IMR-90 (cell line): ENCODE results near the gene MLH3.

Experiments used
- CEBPB ChIP-seq: IDR thresholded peaks from 2 replicates; pipeline ENCODE4 v1.6.1; 2012; ENCODE audit warnings: low read depth, low read length, improper control_type of control experiment
- RFX5 ChIP-seq: IDR thresholded peaks from 2 replicates; pipeline ENCODE4 v1.8.0; 2012; ENCODE audit warnings: low read depth, mild to moderate bottlenecking, low read length, moderate library complexity
- TF ChIP-seq, protein P1 (sequence below): conservative IDR thresholded peaks from 2 replicates; pipeline ENCODE4 v1.5.1; 2012; ENCODE audit warnings: mild to moderate bottlenecking, low read depth, low read length, improper control_type of control experiment

DNA sequence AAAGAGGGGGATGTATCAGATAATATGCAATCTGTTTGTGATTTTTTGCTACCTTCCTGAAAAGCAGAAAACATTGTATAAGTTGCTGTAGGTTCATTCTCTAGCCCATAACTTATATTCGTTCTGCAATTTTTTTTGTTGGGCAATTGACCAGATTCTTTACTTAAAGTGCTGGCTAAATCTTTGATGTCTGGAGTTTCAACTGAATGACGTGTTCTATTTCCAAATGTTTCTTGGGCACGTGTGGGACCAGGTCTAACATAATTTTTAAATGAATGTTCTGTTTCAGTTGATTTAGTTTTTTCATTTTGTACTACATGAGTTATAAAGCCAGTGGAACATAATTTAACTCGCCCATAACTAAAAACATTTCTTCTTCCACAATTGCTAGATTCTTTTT is 3.8 kb downstream of the MLH3 start:
- TF ChIP-seq RFX5 (no peak), CEBPB (no peak)
- TF ChIP-seq, protein P1, sequence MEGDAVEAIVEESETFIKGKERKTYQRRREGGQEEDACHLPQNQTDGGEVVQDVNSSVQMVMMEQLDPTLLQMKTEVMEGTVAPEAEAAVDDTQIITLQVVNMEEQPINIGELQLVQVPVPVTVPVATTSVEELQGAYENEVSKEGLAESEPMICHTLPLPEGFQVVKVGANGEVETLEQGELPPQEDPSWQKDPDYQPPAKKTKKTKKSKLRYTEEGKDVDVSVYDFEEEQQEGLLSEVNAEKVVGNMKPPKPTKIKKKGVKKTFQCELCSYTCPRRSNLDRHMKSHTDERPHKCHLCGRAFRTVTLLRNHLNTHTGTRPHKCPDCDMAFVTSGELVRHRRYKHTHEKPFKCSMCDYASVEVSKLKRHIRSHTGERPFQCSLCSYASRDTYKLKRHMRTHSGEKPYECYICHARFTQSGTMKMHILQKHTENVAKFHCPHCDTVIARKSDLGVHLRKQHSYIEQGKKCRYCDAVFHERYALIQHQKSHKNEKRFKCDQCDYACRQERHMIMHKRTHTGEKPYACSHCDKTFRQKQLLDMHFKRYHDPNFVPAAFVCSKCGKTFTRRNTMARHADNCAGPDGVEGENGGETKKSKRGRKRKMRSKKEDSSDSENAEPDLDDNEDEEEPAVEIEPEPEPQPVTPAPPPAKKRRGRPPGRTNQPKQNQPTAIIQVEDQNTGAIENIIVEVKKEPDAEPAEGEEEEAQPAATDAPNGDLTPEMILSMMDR, result no peak
